IPS DF 4.7 (cell line): Measurements from ENCODE around the gene EPC1.

Experiments used
- DNase-seq: peaks from one replicate; pipeline ENCODE4 v3.0.0-alpha.2; 2013; ENCODE audit warnings: low spot score; ENCODE audit errors: extremely low read depth

Gene EPC1

GRCh38 chr10:32338262-32338661 is 8.7 kb downstream of the EPC1 start:
- DNase-seq, result no peak

GRCh38 chr10:32337350-32337749 is 9.6 kb downstream of the EPC1 start:
- no peak for DNase-seq

DNA sequence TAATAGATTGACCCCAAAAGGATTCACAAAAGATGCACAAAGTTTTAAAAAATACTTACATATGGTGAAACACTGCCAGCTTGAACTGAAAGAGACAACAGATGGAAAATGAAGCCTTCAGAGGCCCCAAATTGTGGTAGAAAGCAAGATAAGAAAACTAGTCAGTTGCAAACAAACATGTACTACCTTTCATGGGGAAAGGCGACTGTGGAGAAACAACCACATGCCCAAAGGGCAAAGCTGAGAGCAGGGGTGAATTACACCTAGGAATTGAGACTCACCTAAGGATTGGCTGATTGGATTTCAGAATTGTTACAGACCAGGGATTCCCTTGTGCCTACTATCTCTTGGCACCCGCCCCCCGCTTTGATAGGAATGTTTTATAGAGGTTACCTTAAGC is 13.1 kb downstream of the EPC1 start:
- no peak for DNase-seq

GRCh38 chr10:32332299-32332750 is 14.6 kb downstream of the EPC1 start:
- DNase-seq, result no peak

GRCh38 chr10:32331606-32332005 is 15.4 kb downstream of the EPC1 start:
- no peak for DNase-seq

GRCh38 chr10:32330214-32330613 is 16.7 kb downstream of the EPC1 start:
- DNase-seq, result no peak

GRCh38 chr10:32329061-32329460 is 17.9 kb downstream of the EPC1 start:
- DNase-seq, result no peak

DNA sequence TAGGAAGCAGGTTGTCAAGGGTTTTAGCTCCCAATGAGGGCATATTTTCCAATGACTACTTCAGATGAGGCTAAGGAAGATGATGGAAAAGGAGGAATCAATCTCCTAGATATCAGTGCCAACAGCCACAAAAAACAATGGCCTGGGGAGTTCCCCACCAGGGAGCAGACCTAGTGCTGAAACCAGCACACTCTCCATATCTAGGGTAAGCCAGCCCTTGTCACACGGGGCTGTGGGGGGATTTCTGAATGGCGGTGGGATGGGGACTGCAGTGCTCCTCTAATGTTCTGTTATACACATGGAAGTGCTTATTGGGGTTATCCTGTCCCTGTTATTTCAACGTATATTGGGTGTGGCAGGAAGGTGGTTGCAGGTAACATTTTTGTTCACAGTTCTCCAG is 18.5 kb downstream of the EPC1 start:
- no peak for DNase-seq

DNA sequence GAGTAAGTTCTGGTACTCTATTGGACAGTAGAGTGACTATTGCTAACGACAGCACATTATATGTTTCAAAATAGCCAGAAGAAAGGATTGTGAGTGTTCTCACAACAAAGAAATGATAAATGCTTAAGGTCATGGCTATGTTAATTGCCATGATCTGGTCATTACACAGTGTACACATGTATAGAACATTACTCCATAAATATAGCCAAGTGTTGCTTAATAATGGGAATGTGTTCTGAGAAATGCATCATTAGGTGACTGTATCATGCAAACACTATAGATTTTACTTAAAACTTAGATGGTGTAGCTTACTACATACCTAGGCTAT is 19.6 kb downstream of the EPC1 start:
- DNase-seq, result no peak

GRCh38 chr10:32326680-32327363 is 20.1 kb downstream of the EPC1 start:
- DNase-seq, result no peak

GRCh38 chr10:32326119-32326518 is 20.8 kb downstream of the EPC1 start:
- no peak for DNase-seq

DNA sequence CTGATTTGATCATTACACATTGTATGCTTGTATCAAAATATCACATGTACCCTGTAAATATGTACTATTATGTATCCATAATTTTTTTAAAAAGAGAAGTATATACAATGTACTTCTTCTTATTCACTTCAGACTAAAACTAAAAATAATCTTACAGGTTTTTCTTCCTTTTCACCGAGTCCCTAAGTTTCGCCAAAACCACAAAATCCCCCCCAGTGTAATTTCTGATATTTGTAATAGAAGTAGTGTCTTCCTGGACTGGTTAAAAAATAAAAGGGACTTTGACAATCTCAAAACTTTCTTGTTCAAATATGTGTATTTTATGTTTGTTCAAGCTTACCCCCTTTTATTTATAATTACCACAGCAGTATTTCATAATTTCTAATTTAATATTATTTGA is 23.9 kb downstream of the EPC1 start:
- DNase-seq, result no peak

- no peak for DNase-seq
These were observed 25.8 kb downstream of the EPC1 start for GRCh38 chr10:32321016-32321631.

GRCh38 chr10:32318476-32318896 is 28.5 kb downstream of the EPC1 start:
- DNase-seq, result no peak

- DNase-seq, result no peak
These were observed 29.1 kb downstream of the EPC1 start for GRCh38 chr10:32317795-32318357.

GRCh38 chr10:32315424-32315823 is 31.5 kb downstream of the EPC1 start:
- DNase-seq, result no peak

DNA sequence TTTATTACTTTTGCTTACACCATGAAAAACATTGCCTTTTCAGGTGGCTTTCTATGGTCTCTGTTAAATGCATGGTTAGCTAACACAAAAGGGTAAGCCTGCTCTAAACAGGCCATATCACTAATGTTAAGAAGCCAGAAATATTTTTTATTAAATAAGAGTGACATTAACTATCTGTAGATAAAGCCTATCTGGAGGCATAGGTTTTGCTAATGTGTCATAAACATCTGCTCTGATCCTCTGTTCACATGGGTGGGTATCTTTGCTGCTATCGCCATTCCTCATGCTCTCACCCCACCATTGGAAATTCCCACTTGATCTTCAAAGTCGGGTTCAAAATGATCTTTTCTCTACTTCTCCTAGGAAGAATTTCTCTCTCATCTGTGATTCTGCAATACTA is 32.4 kb downstream of the EPC1 start:
- no peak for DNase-seq

DNA sequence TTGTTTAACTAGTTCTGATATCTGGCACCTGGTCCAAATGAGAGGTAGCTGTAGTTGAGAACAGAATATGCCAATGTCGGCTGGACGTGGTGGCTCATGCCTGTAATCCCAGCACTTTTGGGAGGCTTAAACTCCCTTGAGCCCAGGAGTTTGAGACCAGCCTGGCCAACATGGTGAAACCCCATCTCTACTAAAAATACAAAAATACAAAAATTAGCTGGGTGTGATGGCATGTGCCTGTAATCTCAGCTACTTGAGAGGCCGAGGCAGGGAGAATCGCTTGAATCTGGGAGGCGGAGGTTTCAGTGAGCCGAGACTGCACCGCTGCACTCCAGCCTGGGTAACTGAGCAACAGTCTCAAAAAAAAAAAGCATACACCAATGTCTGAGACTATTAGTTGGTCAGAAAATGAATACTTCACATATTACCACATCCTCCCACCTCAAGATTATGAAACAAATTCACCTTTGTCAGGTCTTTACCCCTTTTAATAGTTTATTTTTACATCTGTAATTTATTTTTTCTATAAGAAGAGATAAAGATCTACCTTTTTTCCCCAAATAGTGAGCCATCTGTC is 38.8 kb downstream of the EPC1 start:
- DNase-seq, result no peak

DNA sequence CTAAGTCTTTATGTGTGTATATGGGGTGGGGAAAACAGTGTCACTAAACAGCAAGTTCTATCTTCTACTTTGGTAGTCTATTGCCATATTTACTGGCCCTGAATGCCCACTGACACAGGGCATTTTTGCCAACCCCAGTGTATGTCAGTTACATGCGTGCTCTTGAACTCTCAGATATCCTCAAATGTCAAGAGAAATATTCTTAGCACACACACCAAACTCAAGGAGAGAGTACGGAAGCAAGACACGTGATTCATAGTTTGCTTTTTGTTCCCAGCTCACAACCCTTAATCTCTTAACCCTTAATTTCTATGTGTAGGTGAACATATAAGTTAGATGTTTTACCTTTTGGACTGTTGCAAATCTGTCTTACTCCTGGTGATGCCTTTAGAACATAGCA is 39.3 kb downstream of the EPC1 start:
- no peak for DNase-seq

DNA sequence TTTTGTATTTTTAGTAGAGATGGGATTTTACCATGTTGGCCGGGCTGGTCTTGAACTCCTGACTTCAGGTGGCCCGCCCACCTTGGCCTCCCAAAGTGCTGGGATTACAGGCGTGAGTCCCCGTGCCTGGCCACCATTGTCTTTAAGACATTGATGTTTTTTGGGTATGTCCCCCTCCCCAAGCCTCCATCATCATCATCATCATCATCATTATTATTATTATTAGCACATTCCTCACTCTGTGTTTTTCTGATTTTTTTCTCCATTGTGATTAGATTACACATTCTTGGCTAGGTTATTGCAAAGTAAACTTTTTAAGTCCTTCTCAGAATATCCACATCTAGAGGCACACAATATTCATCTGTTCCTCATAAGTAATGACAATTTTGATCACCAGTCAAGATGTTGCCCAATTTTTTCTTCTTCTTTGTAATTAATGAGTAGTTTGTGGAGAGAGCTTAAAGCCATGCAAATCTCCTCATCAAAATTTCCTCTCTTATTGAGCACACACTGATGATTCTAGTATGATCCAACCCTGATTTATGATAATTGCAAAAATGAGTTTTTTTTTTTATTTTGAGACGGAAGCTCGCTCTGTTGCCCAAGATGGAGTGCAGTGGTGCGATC is 47.5 kb downstream of the EPC1 start:
- no peak for DNase-seq

DNA sequence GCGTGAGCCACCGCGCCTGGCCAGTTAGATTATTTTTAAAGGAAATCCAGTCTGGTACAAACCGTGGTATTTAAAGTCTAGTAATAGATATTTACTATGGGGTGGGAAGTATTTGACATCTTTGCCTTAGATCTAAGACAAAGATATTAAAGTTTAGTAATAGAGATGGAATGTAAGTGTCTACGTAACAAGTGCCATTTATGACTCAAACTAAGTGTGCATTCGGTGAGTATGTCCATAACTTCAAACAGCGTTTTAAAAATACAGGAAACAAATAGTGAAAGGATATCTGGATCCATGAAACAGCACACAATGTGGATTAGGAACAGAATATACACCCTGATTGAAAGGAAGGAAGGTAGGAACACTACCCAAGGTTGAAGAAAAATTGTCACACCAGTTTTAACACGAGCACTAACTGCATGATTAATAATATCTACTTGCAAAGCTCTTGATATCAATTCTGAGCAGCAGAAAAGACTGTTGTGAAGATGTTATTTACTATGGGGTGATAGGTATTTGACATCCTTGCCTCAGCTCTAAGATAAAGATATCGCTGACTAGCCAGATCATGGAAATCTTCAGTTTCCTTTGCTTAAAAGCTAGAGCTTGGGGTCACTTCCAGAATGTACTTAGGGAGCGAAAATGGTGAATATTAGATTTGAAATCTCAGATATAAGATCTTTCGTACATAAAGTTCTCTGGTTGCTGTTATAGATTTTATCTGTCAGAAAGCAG is 48.7 kb downstream of the EPC1 start:
- DNase-seq, result no peak

DNA sequence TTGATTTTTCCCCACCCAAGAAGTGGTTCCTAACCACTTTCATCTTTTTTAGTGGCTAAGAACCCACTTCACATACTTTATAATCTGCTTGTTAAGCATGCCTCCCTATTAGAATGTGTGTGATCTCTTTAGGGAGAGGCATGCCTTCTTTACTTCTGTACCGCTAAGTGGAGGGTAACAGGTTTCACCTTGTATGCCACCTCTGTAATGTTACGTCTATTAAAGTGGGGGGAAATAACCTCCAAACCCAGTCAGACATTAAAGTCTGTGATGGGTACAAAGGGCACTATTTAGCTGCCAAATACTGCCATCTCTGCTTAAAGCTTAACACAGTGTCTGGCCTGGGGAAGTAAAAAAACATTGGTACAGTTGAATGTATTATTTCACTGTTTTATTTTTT is 51.9 kb downstream of the EPC1 start:
- DNase-seq, result no peak
